ENCODE data around the gene TGM4.
"Not testable (repeated sequence)": the region's sequence is repeated elsewhere in the genome, so short reads cannot be mapped to it uniquely, and the experiment has no call there.

Gene TGM4

GRCh38 chr3:44874308-44874707 lies at the start of gene TGM4:
TSS of gene TGM4 (plus strand) at chr3:44874608. CDS start at chr3:44874679, 71 bp downstream.
- H3K27ac ChIP-seq: no peak within 1 kb of the TSS
- H3K4me3 ChIP-seq: no peak within 1 kb of the TSS

- Histone ChIP-seq H3K27ac (no peak overlapping the region), H3K4me3 (no peak overlapping the region)
Measured at GRCh38 chr3:44825264-44825925, 49.0 kb upstream of the TGM4 start.

GRCh38 chr3:44827196-44827595 lies 47.2 kb upstream of the TGM4 start:
- Histone ChIP-seq H3K4me3 (no peak overlapping the region), H3K27ac (no peak overlapping the region)

- Histone ChIP-seq H3K4me3 (no peak overlapping the region), H3K27ac (no peak overlapping the region)
Measured at GRCh38 chr3:44831232-44831631, 43.2 kb upstream of the TGM4 start.

- Histone ChIP-seq H3K27ac (no peak overlapping the region), H3K4me3 (no peak overlapping the region)
Measured at GRCh38 chr3:44832032-44832431, 42.4 kb upstream of the TGM4 start.

GRCh38 chr3:44832965-44833364 lies 41.4 kb upstream of the TGM4 start:
- Histone ChIP-seq H3K27ac (no peak overlapping the region), H3K4me3 (no peak overlapping the region)

GRCh38 chr3:44833394-44833793 lies 41.0 kb upstream of the TGM4 start:
- no peak overlapping the region for H3K27ac ChIP-seq
- H3K4me3 ChIP-seq: no peak overlapping the region

GRCh38 chr3:44835684-44836083 lies 38.7 kb upstream of the TGM4 start:
- no peak overlapping the region for H3K4me3 ChIP-seq
- no peak overlapping the region for H3K27ac ChIP-seq

- Histone ChIP-seq H3K4me3 (no peak overlapping the region), H3K27ac (no peak overlapping the region)
Measured at GRCh38 chr3:44842376-44842775, 32.0 kb upstream of the TGM4 start.

GRCh38 chr3:44845528-44846520 lies 28.6 kb upstream of the TGM4 start:
- H3K27ac ChIP-seq: peak overlapping the region in 8 of 21 experiments; percentile 18 to 65 (median 36)
- no peak overlapping the region for H3K4me3 ChIP-seq

- H3K27ac ChIP-seq: no peak overlapping the region
- H3K4me3 ChIP-seq: no peak overlapping the region
Measured at GRCh38 chr3:44848634-44849033, 25.8 kb upstream of the TGM4 start.

GRCh38 chr3:44856663-44857062 lies 17.7 kb upstream of the TGM4 start:
- H3K4me3 ChIP-seq, H3K27ac ChIP-seq: not testable (repeated sequence)

GRCh38 chr3:44860117-44860516 lies 14.3 kb upstream of the TGM4 start:
- Histone ChIP-seq H3K27ac (no peak overlapping the region), H3K4me3 (no peak overlapping the region)

GRCh38 chr3:44861412-44862225 lies 12.8 kb upstream of the TGM4 start, which contains the start of gene TMEM42:
TSS of gene TMEM42 (plus strand) at chr3:44861912. CDS start at chr3:44861925, 13 bp downstream.
- peak within 1 kb of the TSS; percentile 72 to 96 (median 89) for H3K27ac ChIP-seq
- peak within 1 kb of the TSS; percentile 41 to 70 (median 65) for H3K4me3 ChIP-seq

- Histone ChIP-seq H3K27ac (peak overlapping the region; percentile 72 to 96 (median 89)), H3K4me3 (peak overlapping the region; percentile 41 to 70 (median 65))
Measured at GRCh38 chr3:44862226-44862637, 12.2 kb upstream of the TGM4 start.

GRCh38 chr3:44865272-44866035 lies 9.0 kb upstream of the TGM4 start:
- Histone ChIP-seq H3K27ac (no peak overlapping the region), H3K4me3 (no peak overlapping the region)

- Histone ChIP-seq H3K27ac (no peak overlapping the region), H3K4me3 (no peak overlapping the region)
Measured at GRCh38 chr3:44867421-44868111, 6.8 kb upstream of the TGM4 start.

GRCh38 chr3:44870375-44871061 lies 3.9 kb upstream of the TGM4 start:
- Histone ChIP-seq H3K27ac (no peak overlapping the region), H3K4me3 (no peak overlapping the region)

Measured in skin epidermis (tissue), 12 donors.